Mammary epithelial cell (primary cell): ENCODE results near the gene SPATA33.

Experiments used
- CTCF ChIP-seq, 2 donors: IDR thresholded peaks in 1 of 2; conservative IDR thresholded peaks in 1 of 2; 2 replicates each; pipeline ENCODE4 v1.5.1; 2011 to 2012; ENCODE audit warnings: inconsistent platforms in 2 of 2, low read length in 2 of 2, mild to moderate bottlenecking in 2 of 2, control low read depth in 1 of 2, low read depth in 1 of 2; ENCODE audit not compliant: insufficient read depth in 1 of 2; ENCODE audit errors: extremely low read depth in 1 of 2
- EZH2 ChIP-seq: IDR thresholded peaks from 2 replicates; pipeline ENCODE4 v1.6.1; 2012; ENCODE audit warnings: low read length, inconsistent platforms, borderline replicate concordance

GRCh38 chr16:89655062-89655643, 2.5 kb upstream of the SPATA33 start:
- TF ChIP-seq CTCF (conservative IDR thresholded peaks at IDR 0.05 in 1 of 2, IDR thresholded peaks at IDR 0.05 in 1 of 2; ENCODE audit: extremely low read depth in 1 of 2, insufficient read depth in 1 of 2, low read depth in 1 of 2, low read length in 2 of 2) (no peak), EZH2 (no peak)
